GM12874 (cell line): Measurements from ENCODE around the gene FSIP1.

Source experiments
- TF ChIP-seq, protein P1 (sequence below): IDR thresholded peaks from 2 replicates; pipeline ENCODE4 v1.5.1; 2011; ENCODE audit warnings: low read depth, mild to moderate bottlenecking, control low read depth, low read length, moderate library complexity; ENCODE audit not compliant: insufficient read depth

Gene FSIP1

DNA sequence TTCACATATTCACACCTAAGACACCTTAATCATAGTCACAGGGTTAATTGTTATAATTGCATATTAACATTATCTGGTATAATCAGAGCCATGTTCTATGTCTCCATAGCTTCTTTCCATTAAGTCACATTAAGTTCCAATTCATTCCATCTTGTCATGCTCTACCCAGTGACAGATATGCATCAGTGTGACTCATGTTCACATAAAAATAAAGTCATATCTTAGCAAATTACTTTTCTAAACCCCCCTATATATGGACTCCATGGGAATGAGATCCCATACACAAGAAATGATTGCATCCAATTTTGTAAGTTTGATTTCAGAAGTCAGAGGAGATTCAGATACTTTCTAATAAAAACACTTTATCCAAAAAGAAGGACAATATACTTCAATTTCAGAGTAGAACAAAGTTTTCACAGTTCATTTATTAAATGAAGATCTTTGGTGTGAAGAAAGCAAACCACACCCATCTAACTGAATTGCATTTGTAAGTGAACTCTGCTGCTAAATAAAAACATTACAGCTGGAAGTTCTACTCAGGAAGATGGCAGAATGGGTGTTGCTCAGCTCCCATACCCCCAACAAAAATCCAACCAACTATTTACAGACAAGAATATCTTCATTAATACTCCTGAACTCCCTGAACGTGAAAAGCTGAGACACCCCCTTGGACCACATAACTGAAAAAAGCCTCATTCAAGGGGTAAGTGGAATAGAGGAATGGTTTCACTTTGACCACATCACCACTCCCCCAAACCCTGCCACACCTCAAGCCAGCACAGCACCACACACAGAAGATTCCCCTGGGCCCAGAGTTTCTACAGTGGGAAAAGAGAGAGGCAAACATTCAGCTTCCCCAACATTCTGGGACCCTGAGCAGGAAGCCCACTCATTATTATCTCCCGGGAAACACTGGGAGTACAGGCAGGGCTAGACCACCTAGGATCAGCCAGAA lies 174.2 kb downstream of the FSIP1 start:
- TF ChIP-seq, protein P1, sequence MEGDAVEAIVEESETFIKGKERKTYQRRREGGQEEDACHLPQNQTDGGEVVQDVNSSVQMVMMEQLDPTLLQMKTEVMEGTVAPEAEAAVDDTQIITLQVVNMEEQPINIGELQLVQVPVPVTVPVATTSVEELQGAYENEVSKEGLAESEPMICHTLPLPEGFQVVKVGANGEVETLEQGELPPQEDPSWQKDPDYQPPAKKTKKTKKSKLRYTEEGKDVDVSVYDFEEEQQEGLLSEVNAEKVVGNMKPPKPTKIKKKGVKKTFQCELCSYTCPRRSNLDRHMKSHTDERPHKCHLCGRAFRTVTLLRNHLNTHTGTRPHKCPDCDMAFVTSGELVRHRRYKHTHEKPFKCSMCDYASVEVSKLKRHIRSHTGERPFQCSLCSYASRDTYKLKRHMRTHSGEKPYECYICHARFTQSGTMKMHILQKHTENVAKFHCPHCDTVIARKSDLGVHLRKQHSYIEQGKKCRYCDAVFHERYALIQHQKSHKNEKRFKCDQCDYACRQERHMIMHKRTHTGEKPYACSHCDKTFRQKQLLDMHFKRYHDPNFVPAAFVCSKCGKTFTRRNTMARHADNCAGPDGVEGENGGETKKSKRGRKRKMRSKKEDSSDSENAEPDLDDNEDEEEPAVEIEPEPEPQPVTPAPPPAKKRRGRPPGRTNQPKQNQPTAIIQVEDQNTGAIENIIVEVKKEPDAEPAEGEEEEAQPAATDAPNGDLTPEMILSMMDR, result no peak

DNA sequence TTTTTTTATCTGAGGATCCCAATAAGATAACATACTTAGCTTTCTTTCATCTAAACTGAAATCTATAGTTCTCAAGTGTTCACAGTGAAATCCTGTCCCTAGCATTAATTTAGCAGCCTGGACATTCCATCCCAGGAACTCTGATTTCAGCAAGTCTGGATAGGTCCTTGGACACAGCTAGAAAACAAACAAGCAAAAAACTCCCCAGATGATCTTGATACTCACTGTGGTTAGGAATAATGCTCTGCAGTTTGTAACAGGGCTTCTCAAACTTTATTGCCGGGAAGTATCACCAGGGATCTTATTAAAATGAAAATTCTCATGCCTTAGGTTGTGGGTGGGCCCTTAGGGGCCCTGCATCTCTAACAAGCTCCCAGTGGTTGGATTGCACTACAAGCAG lies 177.5 kb downstream of the FSIP1 start:
- TF ChIP-seq, protein P1, result no peak

DNA sequence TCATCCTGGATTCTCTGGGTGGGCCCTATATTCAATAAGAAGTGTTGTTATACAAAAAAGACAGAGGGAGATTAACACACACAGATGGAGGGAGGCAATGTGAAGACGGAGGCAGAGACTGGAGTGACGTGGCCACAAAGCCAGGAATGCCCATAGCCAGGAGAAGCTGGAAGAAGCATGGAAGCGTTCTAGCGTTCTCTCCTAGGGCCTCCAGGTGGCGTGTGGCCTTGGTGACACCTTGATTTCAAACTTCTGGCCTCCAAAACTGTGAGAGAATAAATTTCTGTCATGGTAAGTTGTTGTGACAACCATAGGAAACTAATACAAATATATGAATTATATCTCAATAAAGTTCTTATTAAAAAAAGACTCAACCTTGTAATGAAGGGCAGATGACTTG lies 180.5 kb downstream of the FSIP1 start:
- TF ChIP-seq, protein P1, result no peak

DNA sequence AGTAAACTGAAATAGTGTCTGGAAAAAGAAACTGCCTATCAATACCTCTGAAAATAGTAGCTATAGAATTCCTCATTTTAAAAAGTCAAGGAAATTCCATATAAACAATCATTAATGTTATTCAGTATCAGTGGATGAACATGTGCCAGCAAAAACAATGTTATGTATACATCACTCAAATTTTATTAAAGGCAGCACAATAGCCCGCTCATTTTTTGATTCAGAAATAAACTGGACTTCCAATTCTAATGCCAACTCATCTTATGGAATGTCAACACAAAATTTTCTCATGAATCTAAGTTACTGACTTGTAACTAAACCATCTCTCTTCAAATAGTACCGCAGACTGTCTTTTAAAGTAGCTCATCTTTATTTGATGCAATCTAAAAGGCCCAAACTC lies 182.8 kb downstream of the FSIP1 start:
- TF ChIP-seq, protein P1, result no peak

DNA sequence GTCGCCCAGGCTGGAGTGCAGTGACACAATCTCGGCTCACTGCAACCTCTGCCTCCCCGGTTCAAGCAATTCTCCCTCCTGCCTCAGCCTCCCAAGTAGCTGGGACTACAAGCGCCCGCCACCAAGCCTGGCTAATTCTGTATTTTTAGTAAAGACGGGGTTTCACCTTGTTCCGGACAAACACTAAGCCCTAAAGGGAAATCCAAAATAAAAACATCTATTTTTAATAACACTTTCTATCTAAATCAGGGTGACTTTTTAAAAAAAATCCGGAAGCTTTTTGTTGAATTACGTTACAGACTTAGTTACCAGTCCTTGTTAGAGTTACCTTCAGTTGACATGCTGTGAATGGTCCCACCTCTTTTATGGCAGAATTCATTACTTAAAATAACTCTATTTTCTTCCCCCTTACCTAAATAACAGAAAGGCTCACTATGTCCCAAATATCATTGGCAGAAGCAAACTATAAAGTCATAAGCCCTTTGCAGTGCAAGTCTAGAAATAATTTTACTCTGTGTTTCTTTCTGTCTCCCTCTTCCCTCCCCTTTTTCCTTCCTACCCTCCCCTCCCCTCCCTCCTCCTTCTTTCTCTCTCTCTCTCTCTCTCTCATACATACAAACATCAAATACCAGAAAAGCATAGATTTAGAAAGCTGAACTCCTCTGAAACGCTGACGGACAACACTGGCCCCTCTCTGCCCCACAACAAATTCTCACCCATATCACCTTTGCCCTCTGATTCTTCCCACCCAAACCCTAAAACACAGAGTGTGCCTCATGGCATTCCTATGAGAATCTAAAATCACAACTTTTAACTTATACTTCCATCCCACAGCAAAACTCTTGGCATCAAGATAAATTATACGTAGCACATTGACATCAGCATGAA lies 183.4 kb downstream of the FSIP1 start:
- TF ChIP-seq, protein P1, result no peak

DNA sequence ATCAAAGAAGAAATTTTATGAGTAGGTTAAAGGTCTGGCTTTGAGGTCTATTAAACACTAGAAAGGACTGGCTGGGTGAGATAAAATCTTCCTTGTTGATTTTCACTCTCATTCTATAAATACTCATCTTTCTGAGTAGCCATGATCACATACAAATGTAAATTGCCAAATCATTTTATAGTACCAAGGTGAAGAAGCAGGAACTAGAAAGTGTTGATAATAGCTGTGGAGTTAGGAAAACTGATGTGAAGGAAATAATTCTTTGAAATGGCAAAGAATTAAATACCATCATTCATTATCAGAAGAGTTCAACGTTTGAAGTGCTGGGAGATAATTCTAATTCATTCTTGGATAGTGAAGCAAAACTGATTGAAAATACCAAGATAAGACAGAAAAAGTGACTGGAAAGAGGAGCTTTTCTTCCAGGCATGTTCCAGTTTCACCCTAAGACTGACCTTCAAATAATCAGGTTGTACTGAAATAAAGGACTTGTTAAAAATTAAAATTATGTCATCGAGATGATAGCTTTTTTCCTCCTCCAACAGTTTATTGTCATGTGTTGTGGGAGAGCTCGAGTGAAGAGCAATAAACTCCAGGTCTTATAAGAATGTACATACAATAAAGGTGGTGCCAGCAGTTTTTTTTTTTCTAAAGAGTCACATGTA lies 184.3 kb downstream of the FSIP1 start:
- TF ChIP-seq, protein P1, result no peak
